Measurements from ENCODE around the gene ADGRF1. TPM values are rescaled to one million over a fixed set of nuclear protein-coding genes. Genes with fewer than 3 reads are reported as not detected.

Gene ADGRF1
- total and polyA plus RNA-seq, 2 donors (not counting 3 experiments of a cell fraction or from before 2014, with no cell fraction given) = not detected

- H3K4me3 ChIP-seq (replicated peaks in 1 of 3; ENCODE audit: insufficient read depth in 1 of 3, low read depth in 1 of 3, low read length in 3 of 3) = no peak overlapping the region
- no peaks in the 10 kb centered on the region for H3K36me3 ChIP-seq (ENCODE audit: control insufficient read depth in 2 of 2, extremely low read depth in 1 of 2, insufficient read depth in 2 of 2, low read length in 2 of 2)
- TF ChIP-seq FOS (IDR thresholded peaks at IDR 0.05; ENCODE audit: borderline replicate concordance, insufficient read depth, low read length) (no peak), MYC (IDR thresholded peaks at IDR 0.05; ENCODE audit: low read depth, low read length) (no peak), JUN (IDR thresholded peaks at IDR 0.05; ENCODE audit: borderline replicate concordance, insufficient read depth, insufficient read length, low read depth) (no peak), MAX (IDR thresholded peaks at IDR 0.05; ENCODE audit: insufficient read depth, insufficient read length) (no peak), POLR2A (IDR thresholded peaks at IDR 0.05; ENCODE audit: low read depth, low read length) (no peak), GATA2 (IDR thresholded peaks at IDR 0.05; ENCODE audit: insufficient read depth, insufficient read length, low read depth, low read length) (no peak)
- no peaks in the 10 kb centered on the region for H3K9me3 ChIP-seq (replicated peaks; ENCODE audit: control insufficient read depth, insufficient read depth, low read length)
- no peak overlapping the region for H3K27ac ChIP-seq (ENCODE audit: insufficient read depth, low read depth, low read length)
- H2AFZ ChIP-seq (ENCODE audit: low read depth, low read length) = no peak overlapping the region
- no peak for DNase-seq (ENCODE audit: low read depth, low spot score)
- BruUV-seq (replicated peaks) = no TSS peak
- H3K79me2 ChIP-seq (ENCODE audit: control insufficient read depth, insufficient read depth, low read length) = no peaks in the 10 kb centered on the region
- no peak overlapping the region for H3K4me2 ChIP-seq (ENCODE audit: insufficient read depth, low read length)
- H3K9me1 ChIP-seq (replicated peaks; ENCODE audit: control insufficient read depth, extremely low read depth, insufficient read depth, low read length) = no peaks in the 10 kb centered on the region
- H3K27me3 ChIP-seq (ENCODE audit: control insufficient read depth in 2 of 2, insufficient read depth in 2 of 2, low read length in 2 of 2) = no peaks in the 10 kb centered on the region
- intact Hi-C loops (cut with micrococcal nuclease) (no loop called here), dilution Hi-C loops (cut with MboI; ENCODE audit: extremely low pct_ligation_motif_present, low sequenced_read_pairs) (no loop called here)
- peaks cover 19% of the 10 kb centered on the region for H3K4me1 ChIP-seq (ENCODE audit: control insufficient read depth, extremely low read depth, insufficient read depth, low read length)
- no peak for FAIRE-seq
- CTCF ChIA-PET = no interaction called here
- H3K9ac ChIP-seq (replicated peaks; ENCODE audit: extremely low read depth, insufficient read depth, low read length) = no peak overlapping the region
- H4K20me1 ChIP-seq (replicated peaks; ENCODE audit: control insufficient read depth, extremely low read depth, insufficient read depth, low read length) = no peaks in the 10 kb centered on the region
- POLR2A ChIA-PET = no interaction called here
Measured at GRCh38 chr6:46996860-46997641, 45.1 kb downstream of the ADGRF1 start.

- Histone ChIP-seq H3K9ac (replicated peaks; ENCODE audit: extremely low read depth, insufficient read depth, low read length) (peak overlapping the region; percentile 21), H3K27me3 (ENCODE audit: control insufficient read depth in 2 of 2, insufficient read depth in 2 of 2, low read length in 2 of 2) (no peaks in the 10 kb centered on the region), H3K9me3 (replicated peaks; ENCODE audit: control insufficient read depth, insufficient read depth, low read length) (no peaks in the 10 kb centered on the region), H3K4me1 (ENCODE audit: control insufficient read depth, extremely low read depth, insufficient read depth, low read length) (peaks cover 31% of the 10 kb centered on the region), H2AFZ (ENCODE audit: low read depth, low read length) (no peak overlapping the region), H3K27ac (ENCODE audit: insufficient read depth, low read depth, low read length) (peak overlapping the region; percentile 83), H3K9me1 (replicated peaks; ENCODE audit: control insufficient read depth, extremely low read depth, insufficient read depth, low read length) (no peaks in the 10 kb centered on the region), H3K36me3 (ENCODE audit: control insufficient read depth in 2 of 2, extremely low read depth in 1 of 2, insufficient read depth in 2 of 2, low read length in 2 of 2) (no peaks in the 10 kb centered on the region), H4K20me1 (replicated peaks; ENCODE audit: control insufficient read depth, extremely low read depth, insufficient read depth, low read length) (no peaks in the 10 kb centered on the region), H3K4me3 (replicated peaks in 1 of 3; ENCODE audit: insufficient read depth in 1 of 3, low read depth in 1 of 3, low read length in 3 of 3) (no peak overlapping the region), H3K4me2 (ENCODE audit: insufficient read depth, low read length) (peak overlapping the region; percentile 40), H3K79me2 (ENCODE audit: control insufficient read depth, insufficient read depth, low read length) (no peaks in the 10 kb centered on the region)
- BruUV-seq (replicated peaks) = no TSS peak
- DNase-seq (ENCODE audit: low read depth, low spot score) = peak; percentile 24
- intact Hi-C loops (cut with micrococcal nuclease) = loop anchor here (1.0 to 2.0 kb wide), 3 partner anchors 119 to 950 kb away; no protein-coding TSS in a partner anchor
- POLR2A ChIA-PET = interaction anchor here (1.3 kb wide), 1 partner anchor 50 kb away, joined by 4 read pairs; no protein-coding TSS in a partner anchor
- TF ChIP-seq CTCF (IDR thresholded peaks at IDR 0.05; ENCODE audit: extremely low read depth in 1 of 2, insufficient read depth in 1 of 2, low read depth in 1 of 2, low read length in 2 of 2) = no peak
- no peak for TF ChIP-seq MAX (IDR thresholded peaks at IDR 0.05; ENCODE audit: insufficient read depth, insufficient read length)
- no peak for TF ChIP-seq POLR2A (IDR thresholded peaks at IDR 0.05; ENCODE audit: low read depth, low read length)
- TF ChIP-seq JUN (IDR thresholded peaks at IDR 0.05; ENCODE audit: borderline replicate concordance, insufficient read depth, insufficient read length, low read depth) = no peak
- TF ChIP-seq EZH2 (IDR thresholded peaks at IDR 0.05; ENCODE audit: borderline replicate concordance, low read depth, low read length, severe bottlenecking) = no peak
- no peak for TF ChIP-seq FOS (IDR thresholded peaks at IDR 0.05; ENCODE audit: borderline replicate concordance, insufficient read depth, low read length)
- TF ChIP-seq GATA2 (IDR thresholded peaks at IDR 0.05; ENCODE audit: insufficient read depth, insufficient read length, low read depth, low read length) = no peak
- TF ChIP-seq MYC (IDR thresholded peaks at IDR 0.05; ENCODE audit: low read depth, low read length) = no peak
- dilution Hi-C loops (cut with MboI; ENCODE audit: extremely low pct_ligation_motif_present, low sequenced_read_pairs) = no loop called here
- no peak for FAIRE-seq
- CTCF ChIA-PET = interaction anchor here (1.3 to 2.0 kb wide), 4 partner anchors 40 to 146 kb away, joined by 4 to 22 read pairs (median 14); no protein-coding TSS in a partner anchor
Measured at GRCh38 chr6:46994933-46995332, 47.2 kb downstream of the ADGRF1 start.
